ENCODE measurements around the gene INHBB.

- TF ChIP-seq POLR2A (IDR thresholded peaks at IDR 0.05) = no peak
- no peak for TF ChIP-seq CTCF (IDR thresholded peaks at IDR 0.05)
Observed at GRCh38 chr2:120343100-120343432, 2.9 kb upstream of the INHBB start.
